IPS-NIHi11 (cell line): ENCODE measurements around the gene SMAD1.

Source experiments
- DNase-seq: peaks from one replicate; pipeline ENCODE4 v3.0.0; 2012; ENCODE audit warnings: mixed read lengths, low spot score

The SMAD1 gene

DNA sequence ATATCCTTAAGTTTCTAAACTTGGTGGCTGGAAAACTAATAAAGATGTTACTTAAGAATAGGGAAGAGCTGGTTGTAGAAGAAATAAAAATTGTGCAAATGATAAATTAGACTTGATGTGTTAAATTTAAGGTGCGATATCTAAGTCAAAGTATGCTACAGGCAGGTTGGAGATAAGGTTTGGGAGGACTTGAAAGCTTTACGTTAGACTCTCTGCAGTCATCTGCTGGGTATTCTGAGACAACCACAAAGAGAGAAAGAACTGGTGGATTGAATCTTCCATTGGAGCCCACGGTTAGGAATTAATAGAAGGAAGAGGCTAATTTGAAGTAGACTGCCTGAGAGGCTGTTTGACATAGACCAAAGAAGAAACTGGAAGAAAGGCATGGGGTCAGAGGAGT lies 7.9 kb downstream of the SMAD1 start:
- DNase-seq = no peak

DNA sequence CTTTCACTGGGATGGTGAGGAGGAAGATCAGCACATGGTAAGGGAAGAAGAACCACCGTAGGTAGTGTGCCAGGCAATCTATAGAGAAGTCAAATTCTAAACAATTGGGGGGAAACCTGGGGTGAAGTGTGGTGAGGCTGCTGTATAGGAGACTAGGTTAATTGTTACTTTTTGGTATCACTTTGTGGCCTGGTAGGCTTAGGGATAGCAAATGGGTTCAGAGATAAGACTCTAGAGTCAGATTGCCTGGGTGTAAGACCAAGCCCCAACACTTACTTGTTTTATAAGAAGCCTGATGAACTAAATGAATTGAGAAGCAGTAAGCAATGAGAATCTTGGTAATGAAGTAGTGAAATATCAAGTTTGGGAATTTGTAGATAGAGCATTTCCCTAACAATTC lies 8.7 kb downstream of the SMAD1 start:
- DNase-seq = no peak

DNA sequence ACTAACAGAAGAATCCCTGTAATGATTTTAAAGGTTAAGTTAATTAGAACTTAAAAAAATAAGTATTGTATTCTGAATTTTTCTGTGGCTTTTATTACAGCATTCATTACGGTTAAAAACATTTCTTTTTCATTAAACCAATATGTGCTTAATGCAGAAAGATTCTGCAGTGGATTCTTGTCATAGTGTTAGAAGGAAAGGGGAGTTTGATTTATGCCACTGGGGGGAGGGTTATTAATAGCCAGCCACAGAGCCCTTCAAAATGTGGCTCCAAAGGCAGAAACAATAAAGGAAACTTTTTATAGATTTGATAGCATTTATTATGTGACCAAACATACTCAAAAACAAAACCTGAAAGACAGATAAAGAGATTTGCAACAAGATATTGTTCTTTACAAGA lies 9.1 kb downstream of the SMAD1 start:
- DNase-seq = no peak

DNA sequence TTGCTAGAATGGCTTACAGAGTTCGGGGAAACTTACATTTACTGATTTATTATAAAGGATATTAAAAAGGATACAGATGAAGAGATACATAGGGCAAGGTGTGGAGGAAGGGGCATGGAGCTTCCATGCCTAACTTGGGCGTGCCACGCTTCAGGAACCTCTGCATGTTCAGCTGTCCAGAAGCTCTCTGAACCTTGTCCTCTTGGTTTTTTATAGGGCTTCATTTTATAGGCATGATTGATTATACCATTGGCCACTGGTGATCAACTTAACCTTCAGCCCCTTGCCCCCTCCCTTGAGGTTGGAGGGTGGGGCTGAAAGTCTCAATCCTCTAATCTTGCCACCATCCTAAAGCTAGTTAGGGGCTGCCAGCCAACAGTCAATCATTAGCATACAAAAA lies 10.7 kb downstream of the SMAD1 start:
- no peak for DNase-seq

DNA sequence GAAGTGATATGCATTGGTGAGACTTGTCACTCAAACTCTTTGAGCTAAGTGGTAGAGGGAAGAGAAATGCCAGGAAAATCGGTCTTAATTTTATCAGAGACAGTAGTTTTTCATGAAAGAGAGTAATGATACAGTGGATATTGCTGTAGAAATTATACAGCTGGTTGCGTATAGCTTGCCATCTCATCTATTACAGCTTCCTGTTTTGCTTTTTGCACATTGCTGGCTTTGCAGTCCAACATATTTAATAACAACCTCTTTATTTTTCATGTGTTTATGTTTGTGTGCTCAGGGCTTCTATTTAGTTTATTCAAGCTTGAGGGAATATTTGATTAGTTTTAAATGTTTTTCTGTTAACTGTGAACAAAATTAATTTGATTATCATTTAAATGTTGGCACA lies 11.5 kb downstream of the SMAD1 start:
- no peak for DNase-seq

DNA sequence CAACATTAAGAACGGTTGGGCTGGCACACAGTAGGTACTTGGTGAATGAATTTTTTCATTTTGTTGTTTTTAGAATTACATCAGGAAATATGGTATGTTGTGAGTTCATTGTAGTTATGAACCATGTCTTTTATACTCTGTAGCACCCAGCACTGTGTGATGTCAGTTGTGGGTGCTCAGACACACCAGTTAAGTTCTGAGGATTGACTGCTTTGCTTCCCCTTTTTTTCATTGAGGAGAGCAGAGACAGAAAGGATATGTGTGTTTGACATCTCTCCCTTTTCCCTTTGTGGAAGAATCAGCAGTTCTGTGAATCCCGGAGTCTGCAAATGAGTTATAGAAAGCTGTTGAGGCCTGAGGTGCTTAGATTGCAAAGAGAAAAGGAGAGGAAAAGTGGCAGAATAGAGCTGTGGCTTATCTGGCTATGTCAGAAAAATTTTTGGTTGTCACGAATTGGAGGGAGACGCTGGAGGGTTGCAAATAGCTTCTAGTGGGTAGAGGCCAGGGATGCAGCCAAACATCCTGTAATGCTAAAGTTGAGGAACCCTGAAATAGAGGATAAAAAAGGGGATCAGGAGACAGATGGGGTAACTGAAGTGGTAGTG lies 13.1 kb downstream of the SMAD1 start:
- DNase-seq = no peak

DNA sequence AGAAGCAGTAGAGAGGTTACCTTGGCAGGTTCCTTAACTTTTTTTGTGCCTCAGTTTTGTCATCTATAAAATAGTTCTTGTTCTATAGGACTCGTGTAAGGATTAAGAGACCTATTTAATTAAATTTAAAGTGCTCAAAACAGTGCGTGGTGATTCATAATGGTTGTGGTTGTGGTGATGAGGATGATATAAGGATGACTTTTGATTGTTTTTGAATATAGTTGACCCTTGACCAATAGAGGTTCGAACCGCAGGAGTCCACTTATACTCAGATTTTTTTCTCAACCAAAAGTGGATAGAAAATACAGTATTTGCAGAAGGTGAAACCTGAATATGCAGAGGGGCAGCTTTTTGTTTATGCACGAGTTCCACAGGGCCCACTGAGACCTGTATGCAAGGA lies 14.6 kb downstream of the SMAD1 start:
- DNase-seq = no peak

DNA sequence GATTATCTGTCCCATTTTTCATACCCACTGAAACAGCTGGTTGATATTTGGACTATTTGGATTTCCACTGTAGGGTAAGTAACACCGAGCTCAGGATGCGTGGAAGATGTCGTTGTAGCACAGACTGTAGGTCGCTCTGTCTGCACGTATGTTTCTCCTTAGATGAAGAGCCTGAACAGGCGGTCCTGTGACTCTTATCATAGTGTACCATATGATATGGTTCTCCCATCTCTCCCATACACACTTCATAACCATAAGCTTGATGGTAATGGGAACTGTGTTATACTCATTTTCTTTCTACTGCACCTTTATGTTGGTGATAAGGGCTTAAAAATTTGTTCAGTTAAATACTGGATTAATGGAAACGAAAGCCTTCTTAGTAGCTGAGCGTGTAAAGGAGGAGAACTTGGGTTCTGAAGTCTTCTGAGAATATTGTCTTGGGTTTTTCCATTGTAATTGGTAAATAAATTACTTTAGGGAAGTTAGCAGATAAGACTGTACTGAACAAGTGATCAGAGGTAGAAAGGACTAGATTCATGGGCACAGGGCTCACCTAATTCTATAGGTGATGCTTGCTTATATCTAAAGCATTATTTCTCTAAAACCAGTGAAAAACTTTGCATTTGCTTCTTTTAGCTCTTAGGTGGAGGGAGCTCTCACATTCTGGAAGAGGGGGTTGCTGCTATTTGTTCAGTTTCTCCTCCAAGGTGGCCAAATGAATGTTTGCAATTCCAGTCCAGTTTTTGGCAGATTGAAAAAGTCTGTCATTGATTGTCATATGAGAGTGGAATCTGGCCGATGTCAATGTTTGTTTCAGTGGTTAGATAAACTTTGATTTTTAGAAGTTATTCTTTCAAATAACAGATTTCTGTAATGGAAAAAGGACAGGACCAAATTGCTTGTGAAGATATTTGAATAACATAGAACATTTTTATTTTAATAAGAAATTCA lies 15.8 kb downstream of the SMAD1 start:
- DNase-seq = no peak

DNA sequence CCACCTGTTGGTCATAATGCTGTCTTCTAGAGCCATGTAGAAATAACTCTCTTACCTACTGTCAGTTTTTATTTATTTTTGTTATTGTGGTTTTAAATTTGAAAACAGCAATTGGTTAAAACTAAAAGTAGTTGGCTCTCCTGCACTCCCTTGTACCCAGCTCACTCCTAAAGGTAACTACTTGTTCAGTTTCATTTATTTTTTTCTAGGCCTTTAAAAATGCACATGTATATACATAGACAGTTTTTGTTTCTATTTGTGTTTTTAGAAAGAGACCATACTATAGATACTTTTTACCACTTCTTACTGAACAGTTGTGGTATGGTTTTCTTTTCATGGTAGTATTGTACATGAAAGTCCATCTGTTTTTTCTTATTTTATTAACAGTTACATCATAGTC lies 16.8 kb downstream of the SMAD1 start:
- no peak for DNase-seq

DNA sequence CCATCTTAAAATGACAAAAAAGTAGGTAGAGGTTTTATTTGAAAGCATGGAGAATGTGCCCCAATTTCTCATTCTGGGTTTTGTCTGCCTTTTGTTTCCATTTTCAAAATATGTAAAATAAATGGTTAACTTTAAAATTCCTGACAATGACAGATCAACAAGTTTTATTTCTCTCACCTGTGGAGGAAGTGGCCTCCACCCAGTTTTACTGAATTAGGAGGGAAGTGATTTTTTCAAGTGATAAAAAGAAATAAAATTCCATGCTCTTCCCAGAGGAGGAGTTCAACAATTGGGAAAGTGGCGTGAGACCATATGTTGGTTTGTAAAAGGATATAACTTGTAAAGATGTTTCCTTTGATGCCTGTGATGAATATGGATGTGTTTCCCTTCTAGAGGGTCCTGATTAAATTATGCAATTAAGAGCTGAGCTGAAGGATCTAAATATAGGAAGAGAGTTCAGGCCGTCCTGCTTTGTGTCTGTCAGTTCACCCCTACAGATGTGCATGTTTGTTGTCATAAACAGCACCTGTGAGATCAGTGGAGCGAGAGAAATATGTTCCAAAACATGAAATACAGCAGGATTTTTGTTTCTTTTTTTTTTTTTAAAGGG lies 19.5 kb downstream of the SMAD1 start:
- no peak for DNase-seq

DNA sequence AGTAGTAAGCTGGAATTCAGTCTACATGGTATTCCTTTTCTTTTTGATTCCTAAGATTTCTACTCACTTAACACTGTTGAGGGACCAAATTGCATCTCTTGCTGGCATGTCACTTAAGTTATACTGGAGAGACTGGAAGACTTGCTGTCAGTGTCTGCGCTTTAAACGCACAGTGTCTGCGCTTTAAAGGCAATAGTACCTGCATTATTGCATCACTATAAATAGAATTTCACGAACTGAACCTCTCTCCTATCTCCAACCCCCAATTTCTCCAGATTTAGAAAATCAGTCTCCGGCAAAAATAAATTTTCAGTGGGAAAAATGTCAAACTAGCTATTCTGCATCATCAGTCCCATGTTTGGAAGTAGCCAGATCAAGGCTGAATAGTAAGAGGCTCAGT lies 21.2 kb downstream of the SMAD1 start:
- DNase-seq = no peak

DNA sequence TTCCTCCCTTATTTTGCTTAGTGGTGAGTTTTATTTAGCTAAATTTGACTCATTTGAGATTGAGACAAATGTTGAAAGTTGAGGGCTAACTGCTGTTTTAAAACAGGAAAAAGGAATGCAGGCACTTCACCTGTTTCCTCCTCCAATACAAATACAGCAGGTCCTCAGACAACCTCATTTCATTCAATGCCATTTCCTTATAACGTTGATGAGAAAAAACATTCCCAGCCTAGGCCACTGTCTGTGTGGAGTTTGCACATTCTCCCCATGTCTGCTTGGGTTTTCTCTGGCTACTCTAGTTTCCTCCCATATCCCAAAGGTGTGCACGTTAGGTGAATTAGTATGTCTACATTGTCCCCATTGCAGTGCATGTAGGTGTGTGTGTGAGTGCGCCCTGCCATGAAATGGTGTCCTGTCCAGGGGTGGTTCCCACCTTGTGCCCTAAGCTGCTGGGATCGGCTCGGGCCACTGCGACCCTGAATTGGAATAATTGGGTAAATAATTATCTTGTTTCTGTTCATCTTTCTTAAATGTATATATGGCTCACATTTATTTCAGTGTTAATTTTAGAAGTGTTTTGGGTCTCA lies 21.9 kb downstream of the SMAD1 start:
- no peak for DNase-seq

DNA sequence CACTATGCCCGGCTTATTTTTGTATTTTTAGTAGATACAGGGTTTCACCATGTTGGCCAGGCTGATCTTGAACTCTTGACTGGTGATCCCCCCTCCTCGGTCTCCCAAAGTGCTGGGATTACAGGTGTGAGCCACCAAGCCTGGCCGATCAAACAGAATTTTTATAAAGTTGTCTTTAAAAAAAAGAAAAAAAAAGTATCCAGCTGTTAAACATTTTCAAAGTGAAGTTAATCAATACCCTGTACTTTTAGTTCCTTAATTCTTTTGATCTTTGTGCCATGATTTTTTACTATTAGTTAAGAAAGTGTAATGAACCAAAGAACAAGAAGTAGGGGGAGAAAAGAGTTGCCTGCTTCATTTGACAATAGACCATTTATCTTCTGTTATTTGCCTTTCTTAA lies 24.3 kb downstream of the SMAD1 start:
- DNase-seq = no peak

DNA sequence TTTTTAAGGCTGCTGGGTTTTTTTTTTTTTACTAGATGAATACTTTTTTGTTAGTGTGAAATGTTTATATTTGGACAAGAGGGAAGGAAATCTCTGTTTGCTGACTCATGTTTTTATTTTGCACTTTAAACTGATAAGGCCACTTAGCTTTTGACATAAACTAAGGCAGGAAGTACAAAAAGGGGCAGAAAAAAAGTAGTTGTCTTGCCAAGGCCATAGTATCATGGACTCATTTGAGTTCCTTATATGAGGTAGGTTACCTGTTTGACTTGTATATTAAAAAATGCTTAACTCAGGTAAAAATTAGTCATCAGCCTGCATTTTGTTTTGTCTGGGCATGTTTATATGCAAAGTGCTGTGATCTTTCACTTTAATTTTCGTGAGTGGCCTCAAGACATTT lies 26.0 kb downstream of the SMAD1 start:
- DNase-seq = no peak

DNA sequence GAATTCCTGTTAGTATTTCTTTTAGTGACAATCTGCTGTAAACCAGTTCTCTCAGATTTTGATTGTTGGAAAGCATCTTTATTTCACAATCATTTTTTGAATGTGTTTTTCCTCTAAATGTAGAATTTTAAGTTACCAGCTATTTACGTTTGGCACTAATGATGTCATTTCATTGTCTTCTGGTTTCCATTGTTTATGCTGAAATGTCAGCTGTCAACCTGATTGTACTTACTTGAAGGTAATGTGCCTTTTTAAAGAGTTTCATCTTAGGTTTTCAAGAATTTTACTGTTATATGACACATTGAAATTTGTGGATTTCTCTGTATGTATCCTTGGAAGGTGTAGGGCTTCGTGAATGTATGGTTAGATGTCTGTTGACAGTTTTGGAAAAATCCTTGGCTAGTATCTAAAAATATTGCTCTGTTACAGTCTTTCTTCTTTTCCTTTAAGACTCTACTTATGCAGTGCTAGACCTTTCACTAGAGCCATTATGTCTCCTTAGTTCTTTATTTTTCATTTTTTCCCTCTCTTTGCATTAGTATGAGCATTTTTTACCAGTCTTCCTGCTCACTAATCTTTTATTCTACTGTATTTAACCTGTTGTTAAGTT lies 30.4 kb downstream of the SMAD1 start:
- DNase-seq = no peak

DNA sequence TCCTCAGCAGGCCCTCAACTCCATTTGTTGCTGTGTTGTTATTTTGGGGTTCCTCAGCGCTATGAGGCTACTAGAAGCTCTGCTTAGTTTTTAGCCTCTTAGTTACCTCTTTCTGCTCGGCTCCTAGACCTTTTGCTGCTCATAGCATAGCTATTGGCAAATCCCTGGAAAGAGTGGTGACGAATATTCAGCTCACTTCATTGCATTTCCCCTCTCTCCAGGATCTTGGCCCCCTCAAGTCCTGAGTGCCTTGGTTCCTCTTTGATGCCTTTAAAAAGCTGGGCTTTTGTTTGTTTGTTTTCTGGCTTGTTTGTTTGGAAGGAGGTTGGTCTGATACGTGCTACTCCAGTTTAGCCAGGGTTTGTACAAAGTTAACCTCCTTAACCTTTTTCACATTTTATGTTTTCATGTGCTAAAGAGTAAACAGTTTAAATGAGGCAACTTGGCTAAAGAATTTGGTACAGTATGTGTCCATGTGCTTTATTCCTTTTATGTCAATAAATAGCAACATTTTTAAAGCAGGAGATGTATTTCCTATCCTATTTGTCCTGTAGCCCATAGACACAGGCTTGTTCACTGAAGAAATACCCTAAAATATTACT lies 31.5 kb downstream of the SMAD1 start:
- no peak for DNase-seq

DNA sequence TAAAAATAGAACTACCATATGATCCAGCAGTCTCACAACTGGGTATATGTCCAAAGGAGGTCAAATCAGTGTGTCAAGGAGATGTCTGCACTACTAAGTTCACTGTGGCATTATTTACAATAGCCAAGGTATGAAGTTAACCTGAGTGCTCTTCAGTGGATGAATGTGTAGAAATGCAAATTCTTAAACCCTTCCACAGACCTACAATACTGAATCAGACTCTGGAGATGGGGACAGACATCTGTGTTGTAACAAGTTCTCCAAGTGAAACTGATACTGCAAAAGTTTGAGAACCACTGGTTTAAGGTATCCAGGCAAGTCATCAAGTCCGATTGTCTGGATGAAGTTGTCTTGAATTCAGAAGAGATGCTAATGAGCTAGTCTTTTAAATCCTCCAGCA lies 38.5 kb downstream of the SMAD1 start:
- no peak for DNase-seq

DNA sequence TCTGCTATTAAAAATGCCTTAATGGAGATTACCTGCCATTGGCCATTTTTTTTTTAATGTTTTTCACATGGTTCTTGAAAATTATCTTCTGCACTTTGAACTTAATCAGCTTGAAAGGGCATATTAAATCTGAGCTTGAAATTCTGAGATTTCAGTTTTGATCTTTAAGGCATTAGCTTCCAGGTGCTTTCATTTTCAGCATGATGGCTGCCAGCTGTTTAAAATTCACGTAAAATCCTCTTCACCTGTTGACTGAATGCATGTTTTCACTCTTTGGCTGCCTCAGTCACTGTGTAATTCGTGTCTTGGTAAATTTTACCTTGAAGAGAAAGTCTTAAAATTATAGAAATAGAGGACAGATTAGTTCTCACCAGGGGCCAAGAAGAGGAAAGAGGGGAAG lies 39.6 kb downstream of the SMAD1 start:
- DNase-seq = no peak

DNA sequence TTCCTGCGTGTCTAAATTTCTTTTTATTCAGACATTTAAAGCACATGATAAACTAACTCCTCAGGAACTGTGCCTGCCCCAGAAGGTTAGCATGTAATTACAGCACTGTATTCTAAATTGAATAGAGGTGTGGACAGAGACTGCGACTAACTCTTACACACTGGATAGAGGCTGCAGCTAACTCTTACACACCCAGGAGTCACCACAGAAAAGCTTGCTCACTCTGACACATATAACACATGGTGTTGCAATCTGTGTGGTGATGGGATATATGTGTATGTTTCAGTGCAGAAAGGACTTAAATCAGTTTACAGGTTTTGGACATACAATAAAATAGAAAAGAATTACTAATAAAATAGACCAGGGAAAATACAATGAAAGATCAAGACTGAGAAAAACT lies 41.5 kb downstream of the SMAD1 start:
- DNase-seq = no peak

DNA sequence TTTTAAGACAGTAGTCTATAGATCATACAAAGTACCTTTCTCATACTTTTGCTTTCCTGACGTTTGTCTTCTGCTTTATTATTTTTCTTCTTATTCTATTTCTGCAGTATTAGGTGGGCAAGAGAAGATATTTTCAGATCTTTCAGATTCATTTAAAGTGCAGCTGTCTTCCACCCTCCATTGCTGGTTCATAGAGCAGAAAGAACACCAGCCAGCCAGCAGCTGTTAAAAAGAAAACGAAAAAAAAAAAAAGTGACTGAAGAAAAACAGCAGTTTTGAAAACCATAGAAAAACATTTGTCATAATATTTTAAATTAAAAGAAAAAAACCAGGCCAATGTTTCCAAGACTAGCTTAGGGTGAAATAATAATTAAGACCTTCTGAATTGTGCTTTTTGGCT lies 42.9 kb downstream of the SMAD1 start:
- DNase-seq = no peak

DNA sequence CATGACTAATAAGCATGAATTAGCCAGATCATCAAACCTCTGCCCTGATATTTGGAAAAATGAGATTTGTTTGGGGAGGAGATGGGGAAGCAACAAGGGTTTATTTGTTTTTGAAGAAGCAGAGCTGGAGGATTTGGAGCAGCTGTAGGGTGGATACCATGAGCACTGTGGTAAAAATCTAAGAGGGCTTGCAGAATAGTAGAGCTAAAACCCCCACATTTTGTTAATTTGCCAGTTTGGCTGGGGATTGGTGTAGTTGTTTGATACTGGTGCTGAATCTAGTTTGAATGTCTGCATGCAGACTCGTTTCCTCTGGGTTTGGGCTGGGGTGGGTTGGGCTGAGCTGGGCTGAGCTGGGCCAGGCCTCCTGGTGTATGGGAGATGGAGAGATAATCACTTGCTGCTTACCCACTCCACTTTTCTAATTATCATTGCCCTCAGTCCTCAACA lies 43.7 kb downstream of the SMAD1 start:
- DNase-seq = no peak

DNA sequence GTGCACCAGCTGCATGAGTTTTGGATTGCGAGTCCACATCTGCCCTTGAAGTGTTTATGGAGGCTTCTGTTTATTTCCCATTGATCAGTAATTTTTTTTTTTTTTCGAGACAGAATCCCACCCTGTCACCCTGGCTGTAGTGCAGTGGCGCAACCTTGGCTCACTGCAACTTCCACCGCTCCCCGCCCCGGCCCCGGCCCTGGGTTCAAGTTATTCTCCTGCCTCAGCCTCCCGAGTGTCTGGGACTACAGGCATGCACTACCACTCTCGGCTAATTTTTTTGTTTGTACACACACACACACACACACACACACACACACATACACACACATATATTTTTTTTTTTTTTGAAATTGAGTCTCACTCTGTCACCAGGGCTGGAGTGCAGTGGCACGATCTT lies 46.1 kb downstream of the SMAD1 start:
- DNase-seq = no peak
